ENCODE data around the gene GLUL.

GLUL gene

DNA sequence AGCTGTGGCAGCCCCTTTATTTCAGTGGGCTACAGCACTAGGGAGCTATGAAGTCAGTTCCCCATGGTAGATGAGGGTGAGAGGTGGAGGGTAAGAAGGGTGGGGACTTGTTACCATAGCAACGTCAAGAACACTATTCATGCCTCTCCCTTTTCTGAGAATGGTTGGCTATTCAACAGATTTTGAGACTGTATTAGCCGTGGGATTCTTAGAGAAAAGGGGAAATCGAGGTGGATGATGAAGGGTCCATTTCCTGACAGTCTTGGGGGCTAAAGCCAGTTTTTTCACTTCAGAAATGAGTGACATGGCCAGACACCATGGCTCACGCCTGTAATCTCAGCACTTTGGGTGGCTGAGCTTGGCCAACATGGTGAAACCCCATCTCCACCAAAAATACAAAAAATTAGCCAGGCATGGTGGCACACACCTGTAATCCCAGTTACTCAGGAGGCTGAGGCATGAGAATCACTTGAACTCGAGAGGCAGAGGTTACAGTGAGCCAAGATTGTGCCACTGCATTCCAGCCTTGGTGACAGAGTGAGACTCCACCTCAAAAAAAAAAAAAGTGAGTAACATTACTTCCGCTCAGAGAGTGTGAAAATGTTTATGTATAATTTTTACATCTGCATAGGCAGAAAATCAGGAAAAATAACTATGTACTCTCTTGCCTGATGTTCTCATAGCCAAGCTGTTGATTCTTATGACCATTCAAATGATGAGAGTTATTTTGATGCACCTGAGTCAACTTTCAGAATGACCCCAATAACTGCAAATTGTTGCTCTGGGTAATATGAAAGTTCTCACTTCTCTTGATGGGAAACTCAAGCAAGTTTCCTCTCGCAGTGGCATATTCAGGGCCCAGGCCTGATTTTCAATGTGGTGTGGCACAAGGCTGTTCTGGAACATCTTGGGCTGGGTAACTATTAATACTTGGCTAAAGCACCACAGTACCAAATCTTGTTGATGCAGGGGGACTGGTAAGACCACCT lies 35.1 kb upstream of the GLUL start:
- ChIA-PET POLR2A (interaction anchor here (1.1 to 1.5 kb wide), 2 partner anchors 35 to 37 kb away, joined by 3 to 10 read pairs; partner anchors contain the start of gene GLUL), CTCF (interaction anchor here (0.6 to 2.8 kb wide), 12 partner anchors 8 to 556 kb away, joined by 3 to 14 read pairs (median 4); no protein-coding TSS in a partner anchor)
- peak; percentile 62 for DNase-seq (ENCODE audit: extremely low spot score)
- no peak for TF ChIP-seq CTCF (IDR thresholded peaks at IDR 0.05; ENCODE audit: control extremely low read depth, extremely low read depth, low read depth, missing control alignments)

- CTCF ChIA-PET = interaction anchor here (1.0 to 3.2 kb wide), 4 partner anchors 10 to 272 kb away, joined by 3 to 14 read pairs (median 6); partner anchors contain the start of gene TEDDM1
- no peak for TF ChIP-seq CTCF (IDR thresholded peaks at IDR 0.05; ENCODE audit: control extremely low read depth, extremely low read depth, low read depth, missing control alignments)
- POLR2A ChIA-PET = no interaction called here
- DNase-seq (ENCODE audit: extremely low spot score) = no peak
These were observed 24.2 kb upstream of the GLUL start for GRCh38 chr1:182415789-182416188.

DNA sequence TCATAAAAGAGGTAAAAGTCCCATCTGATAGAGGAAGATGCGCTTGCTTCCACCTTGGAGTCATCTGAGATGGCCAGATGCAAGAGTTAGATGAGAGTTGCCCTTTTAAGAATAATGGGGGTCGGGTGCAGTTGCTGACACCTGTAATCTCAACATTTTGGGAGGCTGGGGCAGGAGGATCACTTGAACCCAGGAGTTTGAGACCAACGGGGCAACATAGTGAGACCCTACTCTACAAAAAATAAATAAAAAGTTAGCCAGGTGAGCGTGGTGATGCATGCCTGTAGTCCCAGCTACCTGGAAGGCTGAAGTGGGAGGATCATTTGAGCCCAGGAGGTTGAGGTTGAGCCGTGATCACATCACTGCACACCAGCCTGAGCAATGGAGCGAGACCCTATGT lies 22.4 kb upstream of the GLUL start:
- ChIA-PET CTCF (interaction anchor here (1.0 to 2.4 kb wide), 3 partner anchors 18 to 371 kb away, joined by 3 to 13 read pairs (median 4); no protein-coding TSS in a partner anchor), POLR2A (no interaction called here)
- DNase-seq (ENCODE audit: extremely low spot score) = no peak
- TF ChIP-seq CTCF (IDR thresholded peaks at IDR 0.05; ENCODE audit: control extremely low read depth, extremely low read depth, low read depth, missing control alignments) = no peak

DNA sequence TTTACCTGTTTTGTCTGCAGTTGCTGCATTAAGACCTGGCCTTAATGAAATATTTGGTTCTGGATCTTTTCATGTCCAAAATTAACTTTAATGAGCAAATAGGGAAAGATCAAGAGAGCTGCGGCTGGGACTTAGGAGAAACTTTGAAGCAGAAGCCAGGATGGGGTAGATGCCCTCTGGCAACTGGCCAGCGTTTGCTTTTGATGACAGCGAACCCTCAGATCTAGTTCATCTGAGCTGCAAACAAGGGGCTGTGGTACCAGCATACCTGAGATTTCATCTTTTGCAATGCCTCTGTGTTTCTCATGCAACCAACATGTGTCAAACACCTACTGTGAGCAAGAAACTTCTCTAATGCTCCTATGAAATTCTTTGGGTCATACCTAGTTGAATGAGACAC lies 21.9 kb upstream of the GLUL start:
- CTCF ChIA-PET = interaction anchor here (0.9 to 2.4 kb wide), 3 partner anchors 13 to 372 kb away, joined by 3 to 13 read pairs (median 4); partner anchors contain the start of gene TEDDM1
- TF ChIP-seq CTCF (IDR thresholded peaks at IDR 0.05; ENCODE audit: control extremely low read depth, extremely low read depth, low read depth, missing control alignments) = no peak
- POLR2A ChIA-PET = no interaction called here
- DNase-seq (ENCODE audit: extremely low spot score) = no peak

- DNase-seq (ENCODE audit: extremely low spot score) = no peak
- ChIA-PET POLR2A (no interaction called here), CTCF (interaction anchor here (0.7 to 5.0 kb wide), 6 partner anchors 11 to 267 kb away, joined by 3 to 38 read pairs (median 4); partner anchors contain the start of gene TEDDM1)
- TF ChIP-seq CTCF (IDR thresholded peaks at IDR 0.05; ENCODE audit: control extremely low read depth, extremely low read depth, low read depth, missing control alignments) = no peak
These were observed 19.2 kb upstream of the GLUL start for GRCh38 chr1:182410620-182411273.

DNA sequence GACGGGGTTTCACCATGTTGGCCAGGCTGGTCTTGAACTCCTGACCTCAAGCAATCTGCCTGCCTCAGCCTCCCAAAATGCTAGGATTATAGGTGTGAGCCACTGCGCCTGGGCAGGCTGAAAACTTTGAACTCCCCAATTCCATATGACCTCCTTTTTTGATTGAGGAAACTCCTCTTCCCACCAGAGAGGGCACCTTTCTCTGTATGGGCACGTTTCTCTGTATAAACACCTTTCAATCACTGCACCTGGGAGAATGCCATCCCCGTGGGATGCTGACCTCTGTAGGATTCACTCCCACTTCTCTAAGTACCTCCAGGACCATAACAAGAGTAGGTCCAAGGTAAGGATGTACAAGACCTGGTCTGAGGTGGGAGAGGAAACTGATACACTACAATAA lies 18.5 kb upstream of the GLUL start:
- ChIA-PET CTCF (interaction anchor here (0.7 to 5.0 kb wide), 4 partner anchors 10 to 266 kb away, joined by 3 to 38 read pairs (median 6); partner anchors contain the start of gene TEDDM1), POLR2A (no interaction called here)
- DNase-seq (ENCODE audit: extremely low spot score) = no peak
- TF ChIP-seq CTCF (IDR thresholded peaks at IDR 0.05; ENCODE audit: control extremely low read depth, extremely low read depth, low read depth, missing control alignments) = no peak

Data from GM10248 (cell line).